Vagina (tissue), 2 donors: Measurements from ENCODE around the gene ABCF2.

Experiments
- CTCF ChIP-seq, 3 experiments: fragments of 450-650 bp in 2 of 3; fragments of 200-600 bp in 1 of 3; sonication (generic) in 1 of 3; IDR thresholded peaks; one replicate each; pipeline ENCODE4 v1.5.1; 2017 to 2019; ENCODE audit warnings: antibody characterized with exemption in 3 of 3, mild to moderate bottlenecking in 2 of 3, moderate library complexity in 2 of 3
- POLR2AphosphoS5 ChIP-seq, 2 donors: sonication (generic); formaldehyde crosslinking; IDR thresholded peaks; one replicate each; pipeline ENCODE4 v1.9.0; 2017; ENCODE audit warnings: antibody characterized with exemption in 2 of 2, mild to moderate bottlenecking in 2 of 2, low read depth in 1 of 2; ENCODE audit not compliant: insufficient read depth in 1 of 2

- TF ChIP-seq POLR2AphosphoS5 (IDR thresholded peaks at IDR 0.05; ENCODE audit: insufficient read depth in 1 of 2, low read depth in 1 of 2) (no peak), CTCF (IDR thresholded peaks at IDR 0.05) (no peak)
Measured at GRCh38 chr7:151187409-151188251, 39.4 kb downstream of the ABCF2 start.
